GM21390 (cell line): Measurements from ENCODE around the gene DDI2.
"Not testable (repeated sequence)": the region's sequence is repeated elsewhere in the genome, so short reads cannot be mapped to it uniquely, and the experiment has no call there.

Experiments
- ATAC-seq: cut with Tn5 transposase; IDR thresholded peaks from one replicate; pipeline ENCODE4 v1.9.1; 2021; ENCODE audit not compliant: unreplicated experiment

The DDI2 gene

DNA sequence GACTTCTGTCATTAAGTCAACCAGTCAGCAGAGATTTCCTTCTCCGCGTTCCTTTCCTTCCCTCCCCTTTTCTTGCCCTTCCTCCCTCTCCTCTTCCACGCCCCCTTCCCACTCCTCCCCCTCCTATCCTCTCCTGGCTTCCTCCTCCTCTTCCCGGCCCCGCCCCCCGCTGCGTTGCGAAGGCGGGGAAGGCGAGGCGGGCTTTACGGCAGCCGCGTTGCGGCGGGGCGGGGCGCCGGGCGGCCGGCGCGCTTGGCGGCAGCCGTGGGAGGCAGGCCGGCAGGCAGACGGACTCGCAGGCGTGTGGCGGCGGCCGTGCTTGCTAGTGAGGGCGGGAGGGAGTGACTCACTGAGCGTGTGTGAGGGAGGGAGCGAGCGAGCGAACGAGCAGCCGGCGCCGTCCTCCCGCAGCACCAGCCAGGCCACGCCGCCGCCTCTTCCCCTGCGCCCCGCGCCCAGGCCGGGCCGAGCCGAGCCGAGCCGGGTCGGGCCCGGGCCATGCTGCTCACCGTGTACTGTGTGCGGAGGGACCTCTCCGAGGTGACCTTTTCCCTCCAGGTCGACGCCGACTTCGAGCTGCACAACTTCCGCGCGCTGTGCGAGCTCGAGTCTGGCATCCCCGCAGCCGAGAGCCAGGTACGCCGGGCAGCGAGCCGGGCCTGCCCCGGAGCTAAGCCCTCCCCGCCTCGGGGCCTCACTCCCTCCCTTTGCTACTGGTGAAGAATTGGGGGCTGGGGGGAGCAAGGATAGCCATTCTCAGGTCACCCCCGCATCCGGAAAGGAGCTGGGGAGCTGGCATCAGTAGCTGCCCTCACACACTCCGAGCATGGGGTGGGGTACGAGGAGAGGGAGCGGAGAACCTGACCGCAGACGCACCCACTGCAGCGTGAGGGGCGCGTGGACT is at the start of gene DDI2:
TSS of gene DDI2 (plus strand) at position 286 of the 904 bp plus-strand sequence. CDS start at position 499, 213 bp downstream.
- ATAC-seq: peak; percentile 57

DNA sequence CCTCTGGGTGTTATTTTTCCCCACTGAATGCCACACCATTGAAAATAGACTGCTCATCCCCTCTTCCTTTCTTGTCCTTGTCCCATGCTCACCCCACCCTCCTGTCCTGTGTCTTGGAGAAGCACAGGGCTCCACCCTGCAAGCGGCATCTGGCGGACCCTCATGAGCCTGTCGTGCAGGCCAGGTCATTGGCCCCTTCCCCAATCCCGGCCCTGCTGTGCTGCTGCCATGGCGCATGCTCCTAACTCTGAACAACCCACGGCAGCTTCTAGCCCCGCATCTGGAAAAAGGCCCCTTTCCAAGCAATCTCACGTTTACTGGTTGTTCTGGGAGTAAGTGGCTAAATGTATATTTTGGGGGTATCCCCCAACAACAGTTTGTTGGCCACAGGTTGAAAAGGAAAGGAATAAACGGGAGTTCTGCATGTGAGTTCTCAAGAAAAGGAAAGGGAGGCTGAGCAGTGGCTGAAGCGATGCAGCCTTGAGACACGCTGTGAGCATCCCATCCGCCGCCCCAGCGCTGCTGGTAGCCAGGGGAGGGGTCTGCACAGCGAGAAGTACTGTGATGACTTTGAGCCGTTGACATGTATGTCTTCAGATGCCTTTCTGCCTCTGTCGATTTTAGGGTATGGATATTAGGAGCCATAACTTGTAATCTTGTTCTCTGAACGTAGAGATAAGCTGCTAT is 48.7 kb upstream of the DDI2 start:
- no peak for ATAC-seq

DNA sequence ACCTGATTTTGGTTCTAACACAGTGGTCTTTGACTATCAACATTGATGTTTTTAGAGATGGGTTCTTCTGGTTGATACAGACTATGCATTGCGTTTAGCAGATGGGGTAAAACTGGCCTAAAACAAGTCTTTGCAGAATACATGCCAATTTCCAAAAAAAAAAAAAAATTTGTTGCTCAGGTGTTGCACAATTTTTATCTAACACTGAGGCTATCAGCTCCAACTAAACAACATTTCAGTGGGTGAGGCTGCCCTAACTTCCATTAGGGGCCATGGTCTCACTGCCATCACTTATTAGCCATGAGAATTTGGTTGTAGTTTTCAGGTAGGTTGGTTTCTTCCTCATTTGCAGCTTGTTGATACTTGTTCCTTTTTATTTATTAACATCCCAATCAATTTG is 46.4 kb upstream of the DDI2 start:
- ATAC-seq: no peak

DNA sequence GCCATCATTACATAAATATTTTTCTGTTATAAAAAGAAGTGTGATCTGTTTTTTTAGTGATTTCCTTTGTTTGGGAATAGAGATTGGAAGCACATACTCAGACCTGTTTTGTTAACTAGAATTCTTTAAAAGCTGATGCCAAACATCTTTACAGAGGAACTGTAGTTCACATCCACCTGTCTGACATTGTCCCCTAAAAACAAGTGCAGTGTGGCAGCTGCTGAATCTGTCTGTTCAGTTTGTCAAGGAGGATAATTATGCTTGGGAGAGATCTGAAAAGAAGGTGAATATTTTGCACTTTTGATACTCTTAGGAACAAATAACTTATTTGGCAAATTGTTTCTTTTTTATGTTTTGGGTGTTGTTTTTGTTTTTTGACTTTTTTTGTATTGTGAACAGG is 46.0 kb upstream of the DDI2 start:
- no peak for ATAC-seq

DNA sequence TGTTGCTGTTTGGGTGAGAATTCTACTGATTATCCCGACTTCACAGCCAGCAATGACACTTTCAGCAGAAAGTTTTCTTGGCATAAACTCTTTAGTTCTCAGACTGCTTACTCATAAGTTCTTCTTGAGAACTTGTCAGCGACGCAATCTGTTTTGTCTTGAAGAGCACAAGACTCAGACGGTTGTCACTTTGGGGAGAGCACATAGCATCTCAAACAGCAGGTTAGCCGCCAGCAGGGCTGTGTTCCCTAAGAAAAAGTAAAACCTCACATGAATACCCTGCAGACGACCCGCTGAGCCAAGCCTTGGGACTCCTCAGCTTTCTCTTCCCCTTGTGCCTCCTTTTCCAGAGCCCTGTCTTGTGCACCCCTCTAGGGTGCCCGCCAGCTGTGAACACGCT is 43.8 kb upstream of the DDI2 start:
- ATAC-seq: no peak

DNA sequence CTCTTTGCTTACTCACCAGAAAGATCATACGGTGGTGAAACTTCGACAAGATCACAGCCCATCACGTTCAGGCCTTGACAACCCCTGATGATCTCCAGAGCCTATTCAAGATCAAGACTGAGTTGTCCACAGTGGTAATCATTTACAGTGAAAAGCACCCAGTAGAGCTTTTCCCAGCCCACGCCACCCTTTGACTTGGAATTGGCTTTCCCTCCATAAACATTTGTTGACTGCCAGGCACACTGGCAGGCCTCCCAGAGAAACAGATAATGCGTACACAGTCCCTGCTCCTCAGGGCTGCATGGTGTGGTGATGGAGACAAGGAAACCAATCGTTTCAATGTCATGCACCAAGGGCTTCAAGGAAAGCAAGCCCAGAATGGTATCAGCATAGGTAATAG is 42.5 kb upstream of the DDI2 start:
- no peak for ATAC-seq

DNA sequence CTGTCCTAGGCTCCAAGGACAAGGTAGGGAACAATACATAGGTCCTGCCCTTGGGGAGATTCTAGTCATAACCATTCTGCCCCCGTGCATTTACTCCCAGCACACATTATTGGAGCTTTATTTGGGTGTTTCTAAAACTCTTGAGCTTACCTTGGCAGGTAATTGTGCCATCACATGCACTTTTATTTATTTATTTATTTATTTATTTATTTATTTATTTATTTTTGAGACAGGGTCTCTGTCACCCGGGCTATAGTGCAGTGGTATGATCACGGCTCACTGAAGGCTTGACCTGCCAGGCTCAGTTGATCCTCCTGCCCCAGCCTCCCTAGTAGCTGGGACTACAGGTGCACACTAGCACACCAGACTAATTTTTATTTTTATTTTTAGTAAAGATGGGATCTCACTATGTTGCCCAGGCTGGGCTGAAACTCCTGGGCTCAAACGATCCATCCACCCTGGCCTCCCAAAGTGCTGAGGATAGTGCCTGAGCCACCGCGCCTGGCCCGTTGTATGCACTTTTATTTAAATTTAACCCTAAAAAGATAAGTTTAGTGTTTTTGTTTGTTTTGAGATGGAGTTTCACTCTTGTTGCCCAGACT is 41.6 kb upstream of the DDI2 start:
- no peak for ATAC-seq

DNA sequence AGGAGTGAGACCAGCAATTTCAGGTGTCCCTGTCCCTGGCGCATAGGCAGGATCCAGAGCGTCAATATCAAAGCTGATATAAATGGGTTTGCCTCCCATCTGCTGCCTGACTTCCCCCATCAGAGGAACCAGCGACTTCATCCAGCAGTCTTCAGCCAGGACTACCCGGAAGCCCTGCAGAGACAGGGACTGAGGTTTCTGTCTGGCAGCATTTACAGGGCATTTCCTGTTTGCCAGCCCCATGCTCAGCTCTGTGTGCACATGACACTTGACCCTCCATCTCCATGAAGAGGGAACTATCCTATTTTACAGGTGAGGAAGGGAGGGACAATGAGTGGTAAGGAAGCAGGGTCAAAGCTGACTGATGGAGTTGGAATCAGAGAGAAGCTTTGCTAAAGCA is 39.6 kb upstream of the DDI2 start:
- no peak for ATAC-seq

DNA sequence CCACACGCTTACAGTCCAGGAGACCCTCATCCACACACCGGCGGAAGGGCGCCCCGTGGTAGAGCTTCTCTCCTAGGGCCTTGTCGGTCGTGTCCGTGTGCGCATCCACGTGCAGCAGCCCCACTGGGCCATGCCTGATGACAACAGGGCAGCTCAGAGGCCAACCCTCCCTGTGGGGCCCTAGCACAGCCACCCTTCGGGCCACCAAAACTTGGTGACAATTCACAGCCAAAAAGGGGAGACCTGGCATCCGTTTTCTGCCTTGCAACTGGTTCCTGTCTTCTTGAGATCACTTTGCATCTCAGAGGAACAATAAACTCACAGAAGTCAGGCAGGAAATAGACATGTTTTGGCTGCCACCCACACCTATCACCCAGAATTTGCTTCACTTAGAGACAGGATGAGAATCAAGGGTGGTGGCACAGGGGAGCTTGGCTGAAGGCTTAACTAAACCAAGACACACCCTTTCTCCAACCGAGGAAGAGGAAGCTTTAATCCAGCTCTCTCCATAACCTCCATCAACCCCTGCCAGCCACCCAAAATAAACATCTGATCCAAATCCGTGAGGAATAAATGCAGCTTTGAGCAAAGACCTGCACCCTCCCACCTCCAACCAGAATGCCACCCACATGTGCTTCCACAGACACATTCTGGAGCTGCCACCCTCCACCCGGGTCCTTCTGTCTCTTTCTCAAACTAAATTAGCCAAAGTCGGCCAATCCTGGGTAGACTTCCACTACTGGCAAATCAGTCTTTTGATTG is 38.2 kb upstream of the DDI2 start:
- no peak for ATAC-seq

DNA sequence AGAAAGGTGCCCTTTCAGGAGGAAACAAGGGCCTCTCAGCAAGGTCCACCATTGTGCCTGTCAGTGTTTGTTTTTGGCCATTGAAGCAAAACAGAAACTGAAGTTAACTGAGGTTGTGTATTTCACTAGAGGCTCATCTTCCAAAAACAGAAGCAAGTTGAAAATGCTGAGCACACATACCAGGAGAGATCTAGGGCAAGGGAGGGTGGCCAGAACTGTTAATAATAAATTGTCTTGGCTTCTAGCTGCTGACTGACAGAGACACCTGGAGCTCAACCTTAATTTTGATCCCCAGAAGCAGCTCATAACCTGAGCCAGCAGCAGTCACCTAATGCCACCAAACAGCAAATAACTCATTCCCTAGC is 37.6 kb upstream of the DDI2 start:
- no peak for ATAC-seq

DNA sequence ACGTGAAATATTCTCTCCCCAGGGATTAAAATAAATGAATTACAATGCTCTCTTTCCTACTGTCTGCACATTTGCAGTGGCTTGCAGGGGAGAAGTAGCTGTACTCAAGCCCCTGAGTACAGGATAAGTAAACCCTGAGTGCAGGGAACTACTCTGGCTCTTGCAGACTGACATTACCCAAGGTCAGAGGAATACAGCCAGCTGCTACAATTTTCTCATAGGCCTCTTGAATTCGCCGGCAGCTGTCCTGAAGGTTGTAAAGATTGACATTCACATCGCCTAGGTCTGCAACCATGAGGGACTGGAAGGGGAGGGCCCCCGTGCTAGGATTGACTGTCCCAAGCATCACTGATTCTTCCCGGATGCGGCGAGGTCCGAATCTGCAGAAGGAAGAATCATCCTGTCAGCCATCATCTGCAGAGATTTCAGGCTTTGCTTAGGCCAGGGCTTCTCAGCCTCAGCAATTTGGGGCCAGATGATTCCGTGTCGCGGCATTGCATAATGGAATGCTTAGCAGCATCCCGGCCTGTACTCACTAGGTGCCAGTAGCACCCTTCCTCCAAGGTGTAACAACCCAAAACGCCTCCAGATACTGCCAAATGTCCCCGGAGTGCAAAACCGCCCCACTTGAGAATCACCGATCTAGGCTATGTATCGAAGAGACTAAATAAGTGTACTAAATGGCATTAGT is 34.1 kb upstream of the DDI2 start:
- ATAC-seq: no peak

DNA sequence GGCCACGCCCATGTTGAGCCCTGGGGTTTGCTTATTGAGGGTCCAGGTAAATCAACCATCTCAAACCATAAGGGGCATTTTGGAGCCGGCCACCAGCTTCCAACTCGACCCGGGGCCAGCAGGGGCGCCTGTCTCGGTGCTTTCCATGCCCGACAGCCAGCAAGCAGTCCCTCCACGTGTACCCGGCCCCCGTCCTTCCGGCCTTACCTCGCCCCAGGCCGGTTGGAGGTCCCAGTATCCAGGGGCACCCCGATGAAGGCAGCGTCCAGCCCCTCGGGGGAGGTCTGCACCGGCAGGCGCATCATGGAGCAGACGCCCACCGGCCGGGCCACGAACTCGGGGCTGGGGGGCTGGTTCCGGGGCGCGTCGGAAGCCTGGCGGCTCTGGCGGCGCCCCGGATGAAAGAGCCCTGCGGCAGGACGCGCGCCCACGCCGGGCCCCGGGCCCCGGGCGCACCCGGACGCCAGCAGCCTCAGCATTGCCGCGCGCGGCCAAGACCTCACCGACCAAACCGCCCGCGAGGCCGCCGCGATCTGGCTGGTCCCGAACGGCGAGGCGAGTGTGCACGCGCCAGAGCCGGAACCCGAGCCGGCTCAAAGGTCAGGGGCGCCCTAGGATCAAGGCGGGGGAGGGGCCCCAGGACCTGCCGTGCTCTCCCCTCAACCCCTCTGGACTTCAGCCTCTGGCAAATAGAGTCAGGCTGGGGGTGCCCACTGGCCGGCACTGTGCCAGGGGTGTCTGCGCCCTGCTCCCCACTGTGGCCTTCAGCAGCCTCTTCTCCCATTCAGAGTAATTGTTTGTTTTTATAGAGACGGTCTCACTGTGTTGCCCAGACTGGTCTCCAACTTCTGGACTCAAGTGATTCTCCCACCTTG is 32.5 kb upstream of the DDI2 start, which contains the start of gene AGMAT:
TSS of gene AGMAT (minus strand) at position 563 of the 875 bp plus-strand sequence. CDS start at position 479, 84 bp downstream.
- peak; percentile 64 for ATAC-seq

DNA sequence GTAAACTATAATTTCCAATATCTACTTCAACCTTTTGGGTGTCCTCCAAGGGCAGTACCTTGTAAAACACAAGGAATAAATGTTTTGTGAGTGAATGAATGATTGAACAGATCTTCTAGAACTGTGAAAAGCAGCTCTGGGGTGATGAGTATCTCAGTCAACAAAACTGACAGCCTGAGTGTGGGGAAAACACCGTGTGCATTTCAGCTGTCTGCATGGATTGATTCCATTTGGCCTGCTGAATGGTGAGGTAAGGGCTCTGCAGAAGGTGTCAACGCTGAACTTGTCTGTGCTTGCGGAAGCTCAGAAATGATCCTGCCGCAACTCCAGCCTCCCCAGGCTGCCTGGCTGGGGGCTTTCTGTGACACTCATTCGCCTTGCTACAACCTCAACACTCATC is 25.0 kb upstream of the DDI2 start:
- ATAC-seq: no peak

DNA sequence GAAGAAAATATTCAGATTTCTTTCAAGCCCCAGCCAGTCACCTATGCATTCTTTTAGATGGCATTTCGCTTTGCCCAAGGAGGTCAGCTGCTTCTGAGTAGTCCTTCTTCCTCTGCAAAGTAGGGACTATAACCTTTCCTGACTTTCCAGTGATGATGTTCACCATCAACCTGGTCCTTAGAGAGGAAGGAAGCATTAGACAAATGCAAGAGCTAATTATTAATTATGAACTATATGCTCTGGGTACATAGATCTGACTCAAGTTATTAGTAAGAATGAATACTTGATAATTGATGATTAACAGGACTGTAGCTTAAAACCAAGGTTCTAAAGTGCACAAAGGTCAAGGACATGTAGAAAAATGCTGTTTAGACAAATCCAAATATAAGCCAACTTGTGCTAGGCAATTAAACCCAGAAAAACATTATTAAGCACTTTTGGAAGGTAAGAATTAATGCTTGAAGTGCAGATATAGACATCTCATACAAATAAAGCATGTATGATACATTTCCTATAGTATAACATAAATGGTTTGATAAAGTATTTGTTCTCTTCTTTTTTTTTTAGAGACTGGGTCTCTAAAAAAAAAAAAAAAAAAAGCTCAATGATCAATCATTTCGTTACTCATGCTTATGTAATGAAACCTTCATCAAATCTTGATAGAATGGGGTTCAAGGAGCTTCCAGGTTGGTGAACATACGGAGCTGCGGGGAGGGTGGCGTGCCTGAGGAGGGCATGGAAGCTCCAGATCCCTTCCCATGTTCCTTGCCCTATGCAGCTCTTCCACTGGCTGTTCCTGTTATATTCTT is 21.2 kb upstream of the DDI2 start:
- no peak for ATAC-seq

DNA sequence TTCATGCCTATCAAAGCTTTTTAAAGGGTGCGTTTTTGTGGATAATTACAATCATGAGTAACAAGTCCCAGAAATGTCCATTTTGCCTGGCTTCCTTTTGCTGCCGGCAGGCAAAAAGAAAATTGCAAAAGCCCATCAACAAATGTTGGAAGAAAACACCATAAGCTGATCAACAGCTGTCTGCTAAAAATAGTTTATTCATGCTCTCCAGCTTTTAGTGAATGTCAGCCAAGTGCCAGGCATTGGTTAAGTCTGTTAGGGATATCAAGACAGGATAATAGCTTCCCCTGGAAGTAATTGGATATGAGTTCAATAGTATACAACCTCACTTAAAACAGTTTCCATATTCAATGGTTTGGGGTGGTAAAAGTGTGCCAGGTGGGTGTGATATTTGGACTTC is 18.8 kb upstream of the DDI2 start:
- ATAC-seq: no peak

DNA sequence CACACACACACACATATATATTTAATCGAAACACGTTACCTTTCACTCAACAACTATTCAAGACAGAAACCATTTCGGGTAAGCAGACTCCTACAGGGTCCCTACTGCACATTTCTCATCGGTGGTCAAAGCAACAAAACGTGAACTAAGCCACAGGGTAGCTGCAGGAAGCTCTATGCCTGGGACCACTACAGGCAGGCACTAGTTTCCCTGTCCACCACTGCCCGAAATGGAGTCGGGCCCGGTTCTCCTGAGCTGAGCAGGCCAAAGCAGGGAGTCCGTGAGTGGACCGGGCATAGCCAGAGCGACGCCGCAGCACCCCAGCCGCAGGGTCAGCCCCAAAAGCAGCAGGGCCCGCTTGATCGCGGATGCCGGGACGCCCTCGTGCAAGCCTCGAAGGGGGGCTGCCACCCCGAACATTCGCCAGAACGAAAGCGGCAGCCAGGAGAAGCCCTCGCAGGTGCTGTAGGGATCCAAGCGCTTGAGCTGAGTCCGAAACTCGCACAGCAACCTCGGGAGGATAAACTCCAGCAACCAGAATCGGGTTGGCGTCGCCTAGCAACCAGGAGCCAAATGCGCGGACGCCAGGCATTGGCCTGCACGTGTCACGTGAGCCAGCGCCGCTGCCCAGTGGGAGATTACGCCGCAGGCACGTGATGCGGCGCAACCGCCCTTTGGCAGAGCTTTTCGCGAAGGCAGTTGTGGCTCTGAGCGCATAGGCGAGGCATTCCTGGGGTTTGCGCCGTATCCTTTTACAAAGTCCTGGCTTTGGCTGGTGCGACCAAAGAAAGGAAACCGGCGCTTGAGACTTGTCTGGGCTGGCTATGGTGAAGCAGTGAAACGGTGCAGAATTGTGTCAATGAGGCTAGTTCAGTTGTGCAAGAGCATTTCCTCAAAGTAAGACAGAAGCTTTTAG is 13.9 kb upstream of the DDI2 start:
- peak; percentile 97 for ATAC-seq

DNA sequence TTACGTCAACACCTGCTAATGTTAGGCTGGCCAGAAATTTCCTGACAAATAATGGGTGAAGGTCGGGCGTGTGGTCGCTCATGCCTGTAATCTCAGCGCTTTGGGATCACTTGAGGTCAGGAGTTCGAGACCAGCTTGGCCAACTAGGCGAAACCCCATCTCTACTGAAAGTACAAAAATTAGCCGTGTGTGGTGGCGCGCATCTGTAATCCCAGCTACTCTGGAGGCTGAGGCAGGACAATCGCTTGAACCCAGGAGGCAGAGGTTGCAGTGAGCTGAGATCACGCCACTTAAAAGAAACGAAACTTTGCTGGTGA is 13.3 kb upstream of the DDI2 start:
- not testable (repeated sequence) for ATAC-seq

DNA sequence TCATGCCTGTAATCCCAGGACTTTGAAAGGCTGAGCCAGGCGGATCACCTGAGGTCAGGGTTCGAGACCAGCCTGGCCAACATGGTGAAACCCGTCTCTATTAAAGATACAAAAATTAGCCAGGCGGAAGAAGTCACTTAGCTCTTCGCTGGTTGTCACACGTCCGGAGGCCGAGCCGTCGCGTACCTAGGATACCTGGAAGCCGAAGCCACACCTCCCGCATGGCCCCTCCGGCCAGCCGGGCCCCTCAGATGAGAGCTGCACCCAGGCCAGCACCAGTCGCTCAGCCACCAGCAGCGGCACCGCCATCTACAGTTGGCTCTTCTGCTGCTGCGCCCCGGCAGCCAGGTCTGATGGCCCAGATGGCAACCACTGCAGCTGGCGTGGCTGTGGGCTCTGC is 12.9 kb upstream of the DDI2 start:
- ATAC-seq: not testable (repeated sequence)
